Measurements from ENCODE around the gene TEAD1.

- TF ChIP-seq CTCF (conservative IDR thresholded peaks at IDR 0.05; ENCODE audit: low read length): no peak
- TF ChIP-seq EZH2phosphoT487 (IDR thresholded peaks at IDR 0.05; ENCODE audit: borderline replicate concordance, low read depth, low read length): no peak
These were observed 134.3 kb downstream of the TEAD1 start for GRCh38 chr11:12808519-12808918.
